Panc1 (cell line): Measurements from ENCODE around the gene STK32C. TPM values are rescaled to one million over a fixed set of nuclear protein-coding genes. Genes with fewer than 3 reads are reported as not detected.

ENCODE experiments used
- ATAC-seq: fragments of 200-7000 bp; cut with Tn5 transposase; 2 replicates; pipeline ENCODE4 v1.9.1; 2020; ENCODE audit warnings: mild to moderate bottlenecking, moderate library complexity
- BruUV-seq: library from RNA; stranded (reverse); fragments of 400-500 nt; replicated peaks from 2 replicates; lab custom pipeline; 2021; lab: Mats Ljungman, UMichigan
- CTCF ChIA-PET: fragments of 300-600 bp; sonication (Branson Sonifier 250); formaldehyde crosslinking; loops from one replicate; lab custom pipeline; 2022; ENCODE audit warnings: antibody characterized with exemption; lab: Charles Lee
- POLR2A ChIA-PET: fragments of 300-600 bp; sonication (Branson Sonifier 250); formaldehyde crosslinking; loops from one replicate; lab custom pipeline; 2022; ENCODE audit warnings: antibody characterized with exemption; lab: Charles Lee
- DNase-seq: peaks from one replicate; pipeline ENCODE4 v3.0.0-alpha.2; 2010; ENCODE audit warnings: low read depth, low spot score
- H3K27ac ChIP-seq: 2 replicates; pipeline ENCODE4 v1.5.1; 2011; ENCODE audit warnings: mild to moderate bottlenecking, low read length, inconsistent platforms
- H3K27me3 ChIP-seq: fragments of 200-500 bp; sonication (Bioruptor generic); 2 replicates; pipeline ENCODE4 v1.6.0; 2014; ENCODE audit warnings: low read length, inconsistent platforms; ENCODE audit not compliant: control insufficient read depth, insufficient read depth
- H3K36me3 ChIP-seq: fragments of 200-500 bp; sonication (Bioruptor generic); 2 replicates; pipeline ENCODE4 v1.5.1; 2014; ENCODE audit warnings: inconsistent platforms, mild to moderate bottlenecking, low read length, moderate library complexity; ENCODE audit not compliant: control insufficient read depth, insufficient read depth
- H3K4me1 ChIP-seq: 2 replicates; pipeline ENCODE4 v1.5.1; 2011; ENCODE audit warnings: inconsistent platforms, mild to moderate bottlenecking, low read length, moderate library complexity; ENCODE audit not compliant: control insufficient read depth, insufficient read depth
- H3K4me3 ChIP-seq, 2 experiments: 2 replicates each; pipeline ENCODE4 v1.5.1; 2011 to 2012; ENCODE audit warnings: low read depth in 2 of 2, low read length in 2 of 2, mild to moderate bottlenecking in 2 of 2, inconsistent platforms in 1 of 2, moderate library complexity in 1 of 2
- H3K9me3 ChIP-seq: fragments of 200-500 bp; sonication (Bioruptor generic); 2 replicates; pipeline ENCODE4 v1.5.1; 2014; ENCODE audit warnings: low read depth, mild to moderate bottlenecking, inconsistent platforms, low read length, moderate library complexity; ENCODE audit not compliant: control insufficient read depth, insufficient read depth
- CTCF ChIP-seq: fragments of 450-650 bp; IDR thresholded peaks from 2 replicates; pipeline ENCODE4 v1.5.1; 2017; ENCODE audit warnings: mild to moderate bottlenecking
- POLR2AphosphoS5 ChIP-seq: IDR thresholded peaks from 2 replicates; pipeline ENCODE4 v1.6.1; 2012; ENCODE audit warnings: mild to moderate bottlenecking, low read depth, low read length, moderate library complexity
- REST ChIP-seq, 2 experiments: IDR thresholded peaks; 2 replicates each; pipeline ENCODE4 v1.6.1; 2011 to 2012; ENCODE audit warnings: low read depth in 2 of 2, control low read depth in 1 of 2, low read length in 1 of 2, mild to moderate bottlenecking in 1 of 2, moderate library complexity in 1 of 2; ENCODE audit not compliant: insufficient read depth in 1 of 2
- SIN3A ChIP-seq: IDR thresholded peaks from 2 replicates; pipeline ENCODE4 v1.6.1; 2012; ENCODE audit warnings: low read depth, mild to moderate bottlenecking, low read length, moderate library complexity, borderline replicate concordance; ENCODE audit not compliant: insufficient read depth
- TCF7L2 ChIP-seq: IDR thresholded peaks from 2 replicates; pipeline ENCODE4 v1.6.1; 2011; ENCODE audit warnings: mild to moderate bottlenecking, low read depth, low read length, inconsistent platforms
- in situ Hi-C: cut with HindIII; loops from 2 replicates; pipeline ENCODE4 v1.10.0; 2016; ENCODE audit warnings: low sequenced_read_pairs, low pct_unique_long_range_greater_than_20kb
- intact Hi-C: fragments of 100-400 bp; cut with micrococcal nuclease; formaldehyde crosslinking; loops from one replicate; pipeline ENCODE4 v1.10.0; 2022; ENCODE audit not compliant: unreplicated experiment
- total RNA-seq: library from RNA; stranded (reverse); gene quantifications from one replicate; pipeline ENCODE4 v1.2.1, GENCODE V29; 2021; ENCODE audit not compliant: unreplicated experiment

STK32C gene
- total RNA-seq, 1 experiment from 2014 or later = 53.7 TPM

GRCh38 chr10:132184816-132185593, 122.7 kb downstream of the STK32C start:
- ChIA-PET POLR2A (no interaction called here), CTCF (no interaction called here)
- H3K4me1 ChIP-seq = peaks cover 7% of the 10 kb centered on the region
- no peak overlapping the region for H3K27ac ChIP-seq
- in situ Hi-C loops = no loop called here
- no TSS peak for BruUV-seq
- no peaks in the 10 kb centered on the region for H3K9me3 ChIP-seq
- DNase-seq (no peak), ATAC-seq (no peak)
- H3K27me3 ChIP-seq = peaks cover 14% of the 10 kb centered on the region
- intact Hi-C loops = no loop called here
- TF ChIP-seq POLR2AphosphoS5 (no peak), CTCF (no peak), REST (IDR thresholded peaks at IDR 0.05; ENCODE audit: insufficient read depth in 1 of 2, low read depth in 2 of 2, low read length in 1 of 2) (no peak), SIN3A (no peak), TCF7L2 (no peak)
- H3K36me3 ChIP-seq = no peaks in the 10 kb centered on the region
- no peak overlapping the region for H3K4me3 ChIP-seq

- in situ Hi-C loops = no loop called here
- Histone ChIP-seq H3K36me3 (no peaks in the 10 kb centered on the region), H3K27ac (no peak overlapping the region), H3K4me3 (no peak overlapping the region), H3K27me3 (peaks cover 14% of the 10 kb centered on the region), H3K4me1 (peaks cover 13% of the 10 kb centered on the region), H3K9me3 (no peaks in the 10 kb centered on the region)
- ChIA-PET CTCF (no interaction called here), POLR2A (no interaction called here)
- BruUV-seq = no TSS peak
- intact Hi-C loops = no loop called here
- TF ChIP-seq SIN3A (no peak), POLR2AphosphoS5 (no peak), REST (IDR thresholded peaks at IDR 0.05; ENCODE audit: insufficient read depth in 1 of 2, low read depth in 2 of 2, low read length in 1 of 2) (no peak), TCF7L2 (no peak), CTCF (no peak)
- ATAC-seq (no peak), DNase-seq (no peak)
These were observed 124.7 kb downstream of the STK32C start for GRCh38 chr10:132183046-132183445.
